Measurements from ENCODE around the gene FAM193B.

Gene FAM193B

GRCh38 chr5:177483042-177483441, 71.3 kb downstream of the FAM193B start:
- no peak for DNase-seq

GRCh38 chr5:177482359-177482795, 72.0 kb downstream of the FAM193B start:
- DNase-seq: no peak

- peak; percentile 41 for DNase-seq
Observed at GRCh38 chr5:177479774-177480173, 74.6 kb downstream of the FAM193B start.

GRCh38 chr5:177478711-177479646, 75.4 kb downstream of the FAM193B start:
- DNase-seq: peak; percentile 67 to 76

GRCh38 chr5:177477701-177478477, 76.5 kb downstream of the FAM193B start:
- no peak for DNase-seq

- no peak for DNase-seq
Observed at GRCh38 chr5:177476531-177477233, 77.7 kb downstream of the FAM193B start.

- DNase-seq: no peak
Observed at GRCh38 chr5:177475563-177476427, 78.6 kb downstream of the FAM193B start.

GRCh38 chr5:177474846-177475562, 79.4 kb downstream of the FAM193B start:
- no peak for DNase-seq

- DNase-seq: no peak
Observed at GRCh38 chr5:177474002-177474476, 80.3 kb downstream of the FAM193B start.

GRCh38 chr5:177473443-177474001, 80.8 kb downstream of the FAM193B start, which contains the start of gene DBN1:
TSS of gene DBN1 (minus strand) at chr5:177473634. CDS start at chr5:177473521, 113 bp downstream.
- DNase-seq: no peak

- DNase-seq: no peak
Observed at GRCh38 chr5:177472460-177473442, 81.6 kb downstream of the FAM193B start.

- DNase-seq: no peak
Observed at GRCh38 chr5:177471610-177472356, 82.6 kb downstream of the FAM193B start.

- DNase-seq: no peak
Observed at GRCh38 chr5:177470759-177471536, 83.4 kb downstream of the FAM193B start.

Data from inflammatory macrophage treated with lipopolysaccharide for 1 hour (primary cell).